ENCODE data around the gene CTU2.

CTU2 gene

GRCh38 chr16:88681709-88682451 lies 24.4 kb upstream of the CTU2 start:
- DNase-seq = peak; percentile 67

- no peak for DNase-seq
These were observed 21.6 kb upstream of the CTU2 start for GRCh38 chr16:88684569-88685155.

GRCh38 chr16:88685156-88686061 lies 20.9 kb upstream of the CTU2 start:
- peak; percentile 77 for DNase-seq

GRCh38 chr16:88686062-88686438 lies 20.3 kb upstream of the CTU2 start:
- peak; percentile 54 for DNase-seq

DNA sequence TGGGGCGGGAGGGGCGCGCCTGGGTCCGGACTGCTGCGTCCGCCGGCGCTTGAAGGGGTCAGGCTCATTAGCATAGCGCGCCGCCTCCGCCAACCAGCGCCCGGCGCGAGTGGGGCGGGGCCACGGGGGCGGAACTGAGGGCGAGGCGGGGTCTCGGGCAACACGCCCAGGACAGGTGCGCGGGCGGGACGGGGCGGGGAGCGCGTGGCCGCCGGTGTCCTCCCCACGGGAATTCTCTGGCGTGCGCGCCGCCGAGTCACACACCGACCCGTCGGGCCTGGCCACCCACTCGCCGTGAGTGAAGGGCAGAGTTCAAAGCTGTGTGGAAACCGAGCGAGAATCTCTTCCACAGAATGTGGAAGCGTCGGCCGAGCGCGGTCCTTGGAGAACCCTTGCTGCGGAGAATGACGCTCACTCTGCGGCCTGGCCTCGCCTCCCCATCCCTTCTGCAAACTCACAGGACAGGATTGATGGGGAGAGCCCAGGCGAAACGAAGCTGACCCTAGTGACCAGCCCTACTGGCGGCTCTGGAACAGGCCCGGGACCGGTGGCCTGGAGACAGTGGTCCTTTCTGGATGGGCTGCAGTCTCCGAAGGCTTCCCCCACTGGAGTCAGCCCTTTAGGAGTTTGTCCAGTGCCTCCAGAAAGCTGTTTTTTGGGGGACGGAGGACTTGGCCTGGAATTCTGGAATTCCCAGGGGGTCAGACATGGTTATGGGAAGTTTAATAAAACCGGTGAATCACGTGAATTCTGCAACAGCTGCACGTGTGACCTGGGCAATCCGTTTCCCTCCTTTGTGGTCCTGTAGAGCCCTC lies 19.7 kb upstream of the CTU2 start, which contains the start of gene SNAI3:
SNAI3 (minus strand) TSS at position 69 of the 815 bp plus-strand sequence. CDS start 101 bp downstream, outside the sequence.
- peak; percentile 87 for DNase-seq

DNA sequence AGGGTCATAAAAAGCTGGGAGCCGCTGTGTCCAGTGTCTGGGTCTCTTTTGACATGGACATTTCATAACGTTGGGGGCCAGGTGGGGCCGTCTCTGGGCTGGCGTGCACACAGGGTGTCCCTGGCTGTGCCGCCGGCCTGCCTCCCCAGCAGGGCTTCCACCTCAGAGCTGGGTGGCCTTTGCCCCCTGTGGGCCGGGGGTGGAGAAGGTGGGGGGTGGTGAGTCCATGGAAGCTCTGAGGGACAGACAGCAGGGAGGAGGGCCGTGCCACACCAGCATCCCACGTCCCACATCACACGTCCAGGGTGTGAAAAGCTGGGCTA lies 19.1 kb upstream of the CTU2 start:
- DNase-seq = no peak

GRCh38 chr16:88687676-88688012 lies 18.7 kb upstream of the CTU2 start:
- DNase-seq = no peak

DNA sequence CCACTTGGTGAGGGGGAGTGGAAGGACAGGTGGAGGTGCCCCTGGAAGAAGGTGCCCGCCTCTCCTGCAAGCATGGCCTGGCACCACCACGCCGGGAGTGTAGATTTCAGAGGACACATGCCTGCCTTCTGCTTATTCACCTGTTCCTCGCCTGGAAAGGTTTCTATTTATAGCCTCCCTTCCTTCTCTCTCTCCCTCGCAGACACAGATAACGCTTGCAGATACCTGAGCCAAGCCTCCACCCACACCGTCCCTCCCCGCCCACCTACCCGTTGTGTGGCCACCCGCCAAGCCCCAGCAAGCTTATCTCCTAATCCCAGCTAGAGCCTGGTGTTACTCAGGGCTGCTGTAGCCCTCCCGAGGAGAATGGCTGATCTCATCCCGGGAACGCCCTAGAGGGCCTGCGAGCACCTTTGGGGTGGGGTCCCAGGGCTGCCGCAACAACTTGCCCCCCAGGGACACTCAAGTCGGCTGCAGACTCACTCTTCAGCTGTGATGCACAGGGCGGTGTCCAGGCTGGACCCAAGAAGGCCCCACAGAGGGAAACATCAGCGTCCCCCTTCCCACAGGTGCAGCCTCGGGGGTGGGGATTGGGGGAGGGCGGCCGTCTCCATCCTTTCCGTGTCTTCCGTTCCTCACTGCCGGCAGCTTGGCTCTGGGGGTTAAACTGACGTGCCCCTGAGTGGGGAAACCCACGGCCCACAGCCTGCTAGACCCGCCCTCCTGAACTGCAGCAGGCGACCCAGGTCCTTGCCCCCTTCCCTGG lies 18.1 kb upstream of the CTU2 start:
- no peak for DNase-seq

GRCh38 chr16:88690341-88691128 lies 15.8 kb upstream of the CTU2 start:
- no peak for DNase-seq

DNA sequence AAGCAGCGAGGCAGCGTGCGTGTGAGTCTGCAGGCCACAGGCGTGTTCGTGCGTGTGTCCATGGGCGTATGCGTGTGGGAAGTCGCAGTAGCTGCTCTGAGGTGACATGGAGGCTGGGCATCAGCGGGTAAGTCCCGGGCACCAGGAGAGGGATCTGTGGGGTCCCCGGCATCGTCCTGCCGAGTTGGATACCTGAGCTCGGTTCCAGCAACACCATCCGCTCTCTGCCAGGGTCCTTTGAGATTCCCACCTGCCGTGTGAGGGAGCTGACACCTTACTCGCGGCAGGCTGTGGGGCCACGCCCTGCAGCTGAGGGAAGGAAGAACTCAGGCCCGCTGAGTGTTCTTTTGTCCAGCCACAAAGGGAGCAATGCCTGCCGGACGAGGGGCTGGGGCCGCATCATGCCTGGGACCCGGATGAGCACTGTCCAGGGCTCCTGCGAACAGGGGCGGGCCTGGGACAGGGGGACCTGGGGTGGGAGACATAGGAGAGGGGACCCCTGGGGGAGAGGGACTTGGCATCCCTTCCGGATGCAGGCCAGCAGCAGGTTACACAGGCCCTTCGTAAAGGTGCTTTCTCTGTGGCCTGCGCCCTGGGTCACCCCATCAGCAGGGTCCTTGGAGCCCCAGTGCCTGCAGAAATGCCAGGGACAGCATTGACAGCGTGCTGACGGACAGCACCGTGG lies 15.0 kb upstream of the CTU2 start:
- no peak for DNase-seq

DNA sequence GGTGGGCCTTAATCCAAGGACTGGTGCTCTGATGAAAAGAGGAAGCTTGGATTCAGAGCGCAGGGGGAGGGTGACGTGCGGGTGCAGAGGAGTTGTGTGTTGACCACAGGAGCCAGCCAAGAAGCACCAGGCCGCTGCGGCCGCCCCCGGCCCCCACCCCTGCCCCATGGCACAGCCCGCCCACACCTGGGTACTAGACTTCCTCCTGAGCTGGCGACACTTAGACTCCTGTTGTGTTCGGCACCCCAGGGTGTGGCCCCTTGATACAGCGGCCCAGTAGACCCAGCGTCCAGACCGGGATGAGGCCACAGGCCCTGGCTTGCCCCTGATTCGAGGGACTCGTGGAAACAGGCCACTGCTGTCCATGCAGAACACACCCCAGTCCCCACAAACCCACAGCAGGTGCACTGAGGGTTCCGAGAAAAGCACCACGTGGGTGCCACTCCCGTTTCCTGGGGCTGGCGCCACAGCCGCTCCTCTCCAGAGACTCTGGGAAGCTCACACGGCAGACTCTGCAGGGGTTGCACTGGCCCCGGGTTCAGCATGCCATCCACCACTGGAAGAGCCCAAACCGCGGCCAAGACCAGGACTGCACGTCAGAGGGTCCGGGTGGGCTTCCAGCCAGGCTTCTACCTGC lies 14.3 kb upstream of the CTU2 start:
- DNase-seq = no peak

- no peak for DNase-seq
These were observed 13.4 kb upstream of the CTU2 start for GRCh38 chr16:88692861-88693260.

DNA sequence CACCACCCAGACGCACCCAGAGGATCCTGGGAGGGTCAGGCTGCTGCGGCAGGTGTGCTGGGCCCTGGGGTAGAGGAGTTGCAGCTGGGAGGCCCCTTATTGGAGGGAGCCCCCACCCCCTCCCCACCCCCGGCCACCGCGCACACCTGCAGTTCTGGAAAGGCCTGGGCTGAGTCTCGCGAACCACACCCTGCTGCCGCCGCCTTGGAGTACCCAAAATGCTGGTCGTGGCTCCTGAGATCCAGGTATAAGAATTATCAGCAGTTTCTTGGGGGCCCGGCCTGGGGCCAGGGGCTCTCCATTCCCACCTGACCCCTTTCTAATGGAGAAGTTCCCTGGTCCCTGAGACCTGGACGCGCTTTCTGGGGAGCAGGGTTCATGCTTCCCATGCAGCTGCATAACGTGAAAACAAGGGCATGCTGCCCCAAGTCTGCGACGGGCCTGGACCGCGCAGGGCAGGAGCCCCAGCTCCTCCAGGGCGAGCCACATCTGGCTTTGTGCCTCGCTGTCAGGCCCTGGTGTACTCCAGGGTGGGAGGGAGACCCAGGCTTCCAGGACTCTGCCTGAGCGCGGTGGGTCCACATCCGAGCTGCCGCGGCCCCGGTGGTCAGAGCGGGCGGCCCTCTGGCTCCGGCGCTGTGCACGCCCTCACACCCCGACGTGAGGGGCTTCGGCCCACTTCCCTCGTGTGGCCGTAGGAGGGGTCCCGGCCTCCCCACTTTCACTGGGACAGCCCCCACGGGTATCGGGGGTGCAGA lies 12.7 kb upstream of the CTU2 start:
- DNase-seq = no peak

DNA sequence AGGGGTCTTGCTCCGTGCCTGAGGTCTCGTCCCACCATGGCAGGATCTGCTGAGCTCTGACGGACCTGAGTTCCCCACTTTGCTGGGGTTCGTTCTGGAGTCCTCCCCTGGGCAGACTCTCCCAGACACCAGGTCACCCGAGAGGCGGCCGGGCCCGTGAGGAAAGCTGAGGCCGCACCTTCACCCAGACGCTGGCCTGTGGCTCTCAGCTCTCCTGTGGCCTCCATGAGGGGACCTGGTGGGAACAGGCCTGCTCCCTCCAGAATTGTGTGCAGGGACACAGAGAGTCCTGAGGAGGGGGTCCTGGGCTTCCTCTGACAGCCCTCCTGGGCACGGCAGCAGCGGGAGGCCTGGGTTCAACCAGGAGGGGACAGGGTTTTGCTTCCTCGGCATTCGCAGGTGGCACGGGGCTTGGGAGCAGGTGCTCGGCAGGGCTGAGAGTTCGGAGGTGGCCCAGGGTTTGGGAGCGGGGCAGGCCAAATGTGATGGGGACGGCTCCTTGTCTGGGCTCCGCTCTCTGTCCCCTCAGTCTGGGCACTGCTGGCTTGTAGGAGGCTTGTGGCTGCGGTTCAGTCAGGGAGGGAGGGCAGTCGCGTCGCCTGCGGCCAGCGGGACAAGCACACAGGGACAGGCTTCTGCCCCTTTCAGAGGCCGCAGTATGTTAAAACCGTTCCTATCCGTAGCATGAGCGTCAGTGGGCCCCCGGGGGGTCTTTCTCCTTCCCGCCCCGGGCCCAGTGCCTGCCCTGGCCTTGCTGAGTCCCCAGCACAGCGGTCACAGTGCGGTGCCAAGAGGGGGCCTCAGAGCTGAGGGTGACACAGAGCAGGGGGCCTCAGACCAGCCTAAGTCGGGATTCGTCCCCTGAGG lies 11.8 kb upstream of the CTU2 start:
- DNase-seq = no peak

GRCh38 chr16:88695218-88695617 lies 11.1 kb upstream of the CTU2 start:
- no peak for DNase-seq

- DNase-seq = no peak
These were observed 10.6 kb upstream of the CTU2 start for GRCh38 chr16:88695753-88696152.

DNA sequence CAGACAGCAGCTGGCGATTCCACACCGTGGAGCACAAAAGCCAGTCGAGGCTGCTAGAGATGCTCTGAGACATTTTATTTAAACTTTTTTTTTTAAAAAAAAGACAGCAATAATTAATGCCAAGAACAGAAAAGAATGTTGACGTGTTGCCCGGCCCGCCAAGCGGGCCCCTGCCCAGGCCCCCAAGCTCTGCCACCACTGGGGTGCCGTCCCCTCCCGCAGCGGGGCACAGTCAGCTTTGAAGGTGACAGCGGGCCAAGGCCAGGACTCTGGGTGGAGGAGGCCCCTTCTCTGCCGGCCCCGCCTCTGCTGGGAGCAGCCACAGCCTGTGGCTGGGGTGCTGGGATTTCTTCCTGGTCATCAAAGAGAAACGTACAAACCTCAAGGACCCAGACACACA lies 9.9 kb upstream of the CTU2 start:
- DNase-seq = no peak

GRCh38 chr16:88697116-88697830 lies 9.0 kb upstream of the CTU2 start:
- DNase-seq = no peak
